HEK293 (cell line): ENCODE results near the gene CHCHD1.

Experiments used
- CTCF ChIP-seq: fragments of 450-650 bp; formaldehyde crosslinking; IDR thresholded peaks from 2 replicates; pipeline ENCODE4 v1.5.1; 2016; ENCODE audit warnings: missing biosample characterization, missing genetic modification characterization
- MYNN ChIP-seq: fragments of 450-650 bp; formaldehyde crosslinking; IDR thresholded peaks from 2 replicates; pipeline ENCODE4 v1.5.1; 2016; ENCODE audit warnings: missing biosample characterization, missing genetic modification characterization, borderline replicate concordance
- REST ChIP-seq: fragments of 450-650 bp; formaldehyde crosslinking; IDR thresholded peaks from 2 replicates; pipeline ENCODE4 v1.5.1; 2016; ENCODE audit warnings: missing biosample characterization, missing genetic modification characterization
- YY1 ChIP-seq: fragments of 450-650 bp; formaldehyde crosslinking; IDR thresholded peaks from 2 replicates; pipeline ENCODE4 v1.5.1; 2018; ENCODE audit warnings: missing biosample characterization, missing genetic modification characterization
- ZBTB10 ChIP-seq: fragments of 450-650 bp; formaldehyde crosslinking; IDR thresholded peaks from 2 replicates; pipeline ENCODE4 v1.5.1; 2016; ENCODE audit warnings: missing biosample characterization, missing genetic modification characterization
- ZFP3 ChIP-seq: fragments of 450-650 bp; formaldehyde crosslinking; IDR thresholded peaks from 2 replicates; pipeline ENCODE4 v1.5.1; 2016; ENCODE audit warnings: low read depth, missing biosample characterization, missing genetic modification characterization
- ZNF24 ChIP-seq: fragments of 450-650 bp; formaldehyde crosslinking; IDR thresholded peaks from 2 replicates; pipeline ENCODE4 v1.5.1; 2016; ENCODE audit warnings: missing biosample characterization, missing genetic modification characterization
- ZNF274 ChIP-seq, 2 experiments: fragments of 200-500 bp in 1 of 2; fragments of 450-650 bp in 1 of 2; sonication (Bioruptor generic) in 1 of 2; formaldehyde crosslinking in 1 of 2; IDR thresholded peaks; 2 replicates each; pipeline versions ENCODE4 v1.5.1 to v1.6.1; 2014 to 2016; ENCODE audit warnings: borderline replicate concordance in 1 of 2, inconsistent platforms in 1 of 2, low read length in 1 of 2, missing biosample characterization in 1 of 2, missing genetic modification characterization in 1 of 2
- ZNF416 ChIP-seq: fragments of 450-650 bp; formaldehyde crosslinking; IDR thresholded peaks from 2 replicates; pipeline ENCODE4 v1.5.1; 2016; ENCODE audit warnings: missing biosample characterization, missing genetic modification characterization
- ZNF747 ChIP-seq: fragments of 450-650 bp; formaldehyde crosslinking; IDR thresholded peaks from 2 replicates; pipeline ENCODE4 v1.5.1; 2016; ENCODE audit warnings: missing biosample characterization, missing genetic modification characterization
- ZXDB ChIP-seq: fragments of 450-650 bp; formaldehyde crosslinking; IDR thresholded peaks from 2 replicates; pipeline ENCODE4 v1.5.1; 2016; ENCODE audit warnings: missing biosample characterization, missing genetic modification characterization

- TF ChIP-seq CTCF (tag by site-specific recombination) (no peak), ZXDB (tag by site-specific recombination) (no peak), ZNF24 (no peak), MYNN (no peak), ZNF274 (IDR thresholded peaks at IDR 0.05; ENCODE audit: low read length) (no peak), ZNF274 (tag by site-specific recombination; IDR thresholded peaks at IDR 0.05; ENCODE audit: borderline replicate concordance) (no peak), REST (no peak), ZFP3 (tag by site-specific recombination) (no peak), YY1 (tag by site-specific recombination) (no peak), ZBTB10 (tag by site-specific recombination) (no peak), ZNF416 (tag by site-specific recombination) (no peak), ZNF747 (tag by site-specific recombination) (no peak)
These were observed 30.8 kb downstream of the CHCHD1 start for GRCh38 chr10:73812657-73813056.
